ENCODE results near the gene HES7. TPM values are rescaled to one million over a fixed set of nuclear protein-coding genes. Genes with fewer than 3 reads are reported as not detected.

HES7 gene
- polyA plus RNA-seq = 7.3 and 15.3 TPM in 2 replicates
- polyA minus RNA-seq = 2.4 TPM in 1 of 2 replicates, not detected in the other

GRCh38 chr17:8123695-8124349 lies at the start of gene HES7:
HES7 (minus strand) TSS chr17:8124106; CDS start chr17:8124084, 22 bp downstream.
- H4K20me1 ChIP-seq (ENCODE audit: insufficient read depth) = peaks cover 6% of the 10 kb centered on the region
- peak within 1 kb of the TSS; percentile 80 for H3K9ac ChIP-seq (ENCODE audit: low read length)
- TF ChIP-seq REST (IDR thresholded peaks at IDR 0.05; ENCODE audit: borderline replicate concordance) (no peak), MXI1 (conservative IDR thresholded peaks at IDR 0.05; ENCODE audit: poor library complexity, severe bottlenecking) (no peak), EZH2 (IDR thresholded peaks at IDR 0.05; ENCODE audit: borderline replicate concordance, insufficient read depth, low read length, poor library complexity, severe bottlenecking) (no peak), POLR2AphosphoS5 (IDR thresholded peaks at IDR 0.05) (no peak), CTCF (IDR thresholded peaks at IDR 0.05; ENCODE audit: poor library complexity, severe bottlenecking) (no peak), EP300 (conservative IDR thresholded peaks at IDR 0.05; ENCODE audit: poor library complexity, severe bottlenecking) (no peak), TAF1 (IDR thresholded peaks at IDR 0.05; ENCODE audit: low read depth) (no peak), SMC3 (conservative IDR thresholded peaks at IDR 0.05; ENCODE audit: poor library complexity) (no peak), RAD21 (conservative IDR thresholded peaks at IDR 0.05) (no peak)
- peaks cover 12% of the 10 kb centered on the region for H3F3A ChIP-seq (ENCODE audit: insufficient read depth, low read length, poor library complexity, severe bottlenecking)
- H2AFZ ChIP-seq (ENCODE audit: low read depth, low read length) = no peak within 1 kb of the TSS
- H3K9me3 ChIP-seq (ENCODE audit: low read length) = no peaks in the 10 kb centered on the region
- peak within 1 kb of the TSS; percentile 88 for H3K4me3 ChIP-seq (ENCODE audit: low read length)
- H3K27ac ChIP-seq (ENCODE audit: low read length) = no peak within 1 kb of the TSS
- H3K36me3 ChIP-seq (ENCODE audit: insufficient read depth, low read length) = no peaks in the 10 kb centered on the region
- no peaks in the 10 kb centered on the region for H3K9me2 ChIP-seq (ENCODE audit: insufficient read depth, low read length)
- H3K27me3 ChIP-seq (ENCODE audit: insufficient read depth, low read depth, low read length) = peaks cover 46% of the 10 kb centered on the region
- no peaks in the 10 kb centered on the region for H3K79me2 ChIP-seq (replicated peaks; ENCODE audit: insufficient read depth, low read length)
- peak within 1 kb of the TSS; percentile 87 for H3K4me2 ChIP-seq (ENCODE audit: low read length)

GRCh38 chr17:8173056-8173870 lies 49.4 kb upstream of the HES7 start:
- H3F3A ChIP-seq (ENCODE audit: insufficient read depth, low read length, poor library complexity, severe bottlenecking) = peaks cover 9% of the 10 kb centered on the region
- no peaks in the 10 kb centered on the region for H3K36me3 ChIP-seq (ENCODE audit: insufficient read depth, low read length)
- TF ChIP-seq MXI1 (conservative IDR thresholded peaks at IDR 0.05; ENCODE audit: poor library complexity, severe bottlenecking) (peak; percentile 71), RAD21 (conservative IDR thresholded peaks at IDR 0.05) (peak; percentile 38), SMC3 (conservative IDR thresholded peaks at IDR 0.05; ENCODE audit: poor library complexity) (peak; percentile 17), TAF1 (IDR thresholded peaks at IDR 0.05; ENCODE audit: low read depth) (peak; percentile 23), EZH2 (IDR thresholded peaks at IDR 0.05; ENCODE audit: borderline replicate concordance, insufficient read depth, low read length, poor library complexity, severe bottlenecking) (no peak), REST (IDR thresholded peaks at IDR 0.05; ENCODE audit: borderline replicate concordance) (peak; percentile 64), POLR2AphosphoS5 (IDR thresholded peaks at IDR 0.05) (peak; percentile 100), EP300 (conservative IDR thresholded peaks at IDR 0.05; ENCODE audit: poor library complexity, severe bottlenecking) (peak; percentile 87), CTCF (IDR thresholded peaks at IDR 0.05; ENCODE audit: poor library complexity, severe bottlenecking) (peak; percentile 23)
- H3K4me2 ChIP-seq (ENCODE audit: low read length) = peak overlapping the region; percentile 95
- no peaks in the 10 kb centered on the region for H4K20me1 ChIP-seq (ENCODE audit: insufficient read depth)
- H3K27me3 ChIP-seq (ENCODE audit: insufficient read depth, low read depth, low read length) = no peaks in the 10 kb centered on the region
- no peaks in the 10 kb centered on the region for H3K9me2 ChIP-seq (ENCODE audit: insufficient read depth, low read length)
- H3K4me3 ChIP-seq (ENCODE audit: low read length) = peak overlapping the region; percentile 65
- peak overlapping the region; percentile 35 for H2AFZ ChIP-seq (ENCODE audit: low read depth, low read length)
- H3K9me3 ChIP-seq (ENCODE audit: low read length) = no peaks in the 10 kb centered on the region
- H3K27ac ChIP-seq (ENCODE audit: low read length) = peak overlapping the region; percentile 96
- H3K79me2 ChIP-seq (replicated peaks; ENCODE audit: insufficient read depth, low read length) = no peaks in the 10 kb centered on the region
- peak overlapping the region; percentile 76 for H3K9ac ChIP-seq (ENCODE audit: low read length)

Data from neural cell (in vitro differentiated cells).